SK-N-SH (cell line): ENCODE measurements around the gene ST8SIA4. TPM values are rescaled to one million over a fixed set of nuclear protein-coding genes. Genes with fewer than 3 reads are reported as not detected.

Source experiments
- CTCF ChIA-PET: fragments of 300-600, 350-600 bp; formaldehyde crosslinking; extraction: SDS; loops from one replicate; lab custom pipeline; 2021; lab: Yijun Ruan, JAX
- POLR2A ChIA-PET: fragments of 350-600 bp; sonication (Branson Sonifier 250); formaldehyde crosslinking; extraction: SDS; loops from one replicate; lab custom pipeline; 2020; ENCODE audit warnings: antibody characterized with exemption, inconsistent platforms; lab: Yijun Ruan, JAX
- DNase-seq: peaks from one replicate; pipeline ENCODE4 v3.0.0; 2012
- H2AFZ ChIP-seq: fragments of 200-600 bp; sonication (generic); 2 replicates; pipeline ENCODE4 v1.8.1; 2016; ENCODE audit warnings: antibody characterized with exemption, mild to moderate bottlenecking, low read depth
- H3F3A ChIP-seq: fragments of 200-600 bp; sonication (generic); replicated peaks from 2 replicates; pipeline ENCODE3; 2016; ENCODE audit warnings: antibody characterized with exemption, mild to moderate bottlenecking; ENCODE audit not compliant: insufficient read depth
- H3K27ac ChIP-seq, 2 experiments: fragments of 200-500 bp in 1 of 2; fragments of 200-600 bp in 1 of 2; sonication (Bioruptor generic) in 1 of 2; sonication (generic), shearing (Covaris generic) in 1 of 2; 2 replicates each; pipeline versions ENCODE4 v1.5.1 to v1.6.1; 2014 to 2016; ENCODE audit warnings: low read depth in 2 of 2, inconsistent platforms in 1 of 2, low read length in 1 of 2, mild to moderate bottlenecking in 1 of 2, mixed read lengths in 1 of 2
- H3K27me3 ChIP-seq: fragments of 200-600 bp; sonication (generic), shearing (Covaris generic); 2 replicates; pipeline ENCODE4 v1.6.1; 2016; ENCODE audit warnings: mixed run types; ENCODE audit not compliant: insufficient read depth
- H3K36me3 ChIP-seq, 2 experiments: fragments of 200-500 bp in 1 of 2; fragments of 200-600 bp in 1 of 2; sonication (Bioruptor generic) in 1 of 2; sonication (generic) in 1 of 2; replicated peaks in 1 of 2; 2 replicates each; pipeline versions ENCODE3 to v1.5.1; 2014 to 2016; ENCODE audit warnings: low read length in 1 of 2, mild to moderate bottlenecking in 1 of 2; ENCODE audit not compliant: insufficient read depth in 2 of 2, control insufficient read depth in 1 of 2
- H3K4me1 ChIP-seq, 2 experiments: fragments of 200-500 bp in 1 of 2; fragments of 200-600 bp in 1 of 2; sonication (Bioruptor generic) in 1 of 2; sonication (generic), shearing (Covaris generic) in 1 of 2; 2 replicates each; pipeline versions ENCODE4 v1.5.1 to v1.6.1; 2014 to 2016; ENCODE audit warnings: low read depth in 1 of 2, low read length in 1 of 2, mixed run types in 1 of 2; ENCODE audit not compliant: insufficient read depth in 2 of 2, control insufficient read depth in 1 of 2
- H3K4me2 ChIP-seq: fragments of 200-600 bp; sonication (generic), shearing (Covaris generic); 2 replicates; pipeline ENCODE4 v1.6.1; 2017; ENCODE audit warnings: mixed run types
- H3K4me3 ChIP-seq, 2 experiments: fragments of 200-500 bp in 1 of 2; fragments of 200-600 bp in 1 of 2; sonication (Bioruptor generic) in 1 of 2; sonication (generic), shearing (Covaris generic) in 1 of 2; 2 replicates each; pipeline versions ENCODE4 v1.5.1 to v1.8.1; 2014 to 2016; ENCODE audit warnings: low read depth in 2 of 2, inconsistent platforms in 1 of 2, low read length in 1 of 2, mild to moderate bottlenecking in 1 of 2, mixed read lengths in 1 of 2, moderate library complexity in 1 of 2
- H3K79me2 ChIP-seq: fragments of 200-600 bp; sonication (generic); 2 replicates; pipeline ENCODE4 v1.8.1; 2017; ENCODE audit warnings: mild to moderate bottlenecking; ENCODE audit not compliant: insufficient read depth
- H3K9ac ChIP-seq: fragments of 200-600 bp; sonication (generic); 2 replicates; pipeline ENCODE4 v1.6.1; 2017; ENCODE audit warnings: mixed run types
- H3K9me2 ChIP-seq: fragments of 200-600 bp; sonication (generic); 2 replicates; pipeline ENCODE4 v1.6.1; 2017; ENCODE audit warnings: mixed run types
- H3K9me3 ChIP-seq: fragments of 200-600 bp; sonication (generic); 2 replicates; pipeline ENCODE4 v1.6.1; 2017; ENCODE audit warnings: mixed run types, mild to moderate bottlenecking, moderate library complexity
- H4K20me1 ChIP-seq: fragments of 200-600 bp; sonication (generic); 2 replicates; pipeline ENCODE4 v1.6.1; 2017; ENCODE audit warnings: mild to moderate bottlenecking, mixed run types; ENCODE audit not compliant: insufficient read depth
- EZH2phosphoT487 ChIP-seq: fragments of 200-600 bp; sonication (generic); IDR thresholded peaks from 2 replicates; pipeline ENCODE4 v1.6.1; 2017; ENCODE audit warnings: low read depth, mixed run types, mild to moderate bottlenecking, antibody characterized with exemption, moderate library complexity, borderline replicate concordance
- GATA2 ChIP-seq: sonication (generic); formaldehyde crosslinking; IDR thresholded peaks from 2 replicates; pipeline ENCODE4 v1.5.0; 2020; ENCODE audit warnings: mild to moderate bottlenecking, missing genetic modification reagents
- MEF2A ChIP-seq: IDR thresholded peaks from 2 replicates; pipeline ENCODE4 v1.4.0; 2012; ENCODE audit warnings: low read depth, borderline replicate concordance
- MXI1 ChIP-seq: IDR thresholded peaks from 2 replicates; pipeline ENCODE4 v1.6.1; 2012; ENCODE audit warnings: mild to moderate bottlenecking, low read depth, low read length, improper control_type of control experiment
- NRF1 ChIP-seq: IDR thresholded peaks from 2 replicates; pipeline ENCODE4 v1.6.1; 2012; ENCODE audit warnings: low read depth, mild to moderate bottlenecking, low read length
- POLR2AphosphoS5 ChIP-seq: IDR thresholded peaks from 2 replicates; pipeline ENCODE4 v1.6.1; 2012; ENCODE audit warnings: low read depth, low read length
- RCOR1 ChIP-seq: fragments of 150-350 bp; IDR thresholded peaks from 2 replicates; pipeline ENCODE4 v1.6.1; 2017; ENCODE audit warnings: antibody characterized with exemption, low read length
- RFX5 ChIP-seq: IDR thresholded peaks from 2 replicates; pipeline ENCODE4 v1.6.1; 2012; ENCODE audit warnings: mild to moderate bottlenecking, improper control_type of control experiment, low read length
- RXRA ChIP-seq: IDR thresholded peaks from 2 replicates; pipeline ENCODE4 v1.4.0; 2012; ENCODE audit warnings: low read depth, mild to moderate bottlenecking, borderline replicate concordance
- SIN3A ChIP-seq: IDR thresholded peaks from 2 replicates; pipeline ENCODE4 v1.6.1; 2012; ENCODE audit warnings: low read depth, mild to moderate bottlenecking, low read length, moderate library complexity, borderline replicate concordance
- TAF1 ChIP-seq: IDR thresholded peaks from 2 replicates; pipeline ENCODE4 v1.6.1; 2012; ENCODE audit warnings: low read depth, mild to moderate bottlenecking, low read length, moderate library complexity, borderline replicate concordance
- USF1 ChIP-seq: IDR thresholded peaks from 2 replicates; pipeline ENCODE4 v1.4.0; 2012; ENCODE audit warnings: low read depth, borderline replicate concordance
- YY1 ChIP-seq: IDR thresholded peaks from 2 replicates; pipeline ENCODE4 v1.4.0; 2012; ENCODE audit warnings: low read depth, mild to moderate bottlenecking
- ZBTB33 ChIP-seq: IDR thresholded peaks from 2 replicates; pipeline ENCODE4 v1.4.0; 2012; ENCODE audit warnings: low read depth, borderline replicate concordance
- WGBS: methylation state at CpG from one replicate; pipeline ENCODE4 v1.1.6; 2017; ENCODE audit warnings: low lambda C conversion rate; 5-methylcytosine and 5-hydroxymethylcytosine counted together
- polyA plus RNA-seq, 3 experiments: library from polyadenylated mRNA; depleted of rRNA; stranded (reverse); fragments of >200 nt; gene quantifications; 2 replicates each; pipeline ENCODE4 v1.2.3, GENCODE V29; 2012
- TF ChIP-seq, protein P1 (sequence below): IDR thresholded peaks from 2 replicates; pipeline ENCODE4 v1.4.0; 2012; ENCODE audit warnings: low read depth

Gene ST8SIA4
- polyA plus RNA-seq, 1 of the 3 experiments (the other 2 are of a cell fraction), result 0.02 TPM

- POLR2A ChIA-PET, result no interaction called here
- no peak for DNase-seq
- H2AFZ ChIP-seq, result no peak overlapping the region; the same call in 1 of the 2 replicates
- no peaks in the 10 kb centered on the region for H3K79me2 ChIP-seq
- CTCF ChIA-PET, result no interaction called here
- WGBS, result 43% methylated on average over 20 of the region's 23 CpGs
- H3K36me3 ChIP-seq, result no peaks in the 10 kb centered on the region
- no peaks in the 10 kb centered on the region; the same call in 1 of the 2 replicates for H3K9me3 ChIP-seq
- no peak overlapping the region for H3K27ac ChIP-seq
- H4K20me1 ChIP-seq, result no peaks in the 10 kb centered on the region
- H3K4me1 ChIP-seq, result no peaks in the 10 kb centered on the region
- H3F3A ChIP-seq, result no peaks in the 10 kb centered on the region
- TF ChIP-seq MXI1 (no peak), RCOR1 (no peak), YY1 (no peak), RXRA (no peak), RFX5 (no peak), NRF1 (no peak), POLR2AphosphoS5 (no peak), ZBTB33 (no peak), SIN3A (no peak), GATA2 (no peak), EZH2phosphoT487 (no peak), MEF2A (no peak), USF1 (no peak), TAF1 (no peak)
- TF ChIP-seq, protein P1, sequence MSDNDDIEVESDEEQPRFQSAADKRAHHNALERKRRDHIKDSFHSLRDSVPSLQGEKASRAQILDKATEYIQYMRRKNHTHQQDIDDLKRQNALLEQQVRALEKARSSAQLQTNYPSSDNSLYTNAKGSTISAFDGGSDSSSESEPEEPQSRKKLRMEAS, result no peak
- no peak overlapping the region for H3K4me2 ChIP-seq
- peaks cover 37% of the 10 kb centered on the region for H3K27me3 ChIP-seq
- no peak overlapping the region for H3K9ac ChIP-seq
- H3K9me2 ChIP-seq, result no peaks in the 10 kb centered on the region
- no peak overlapping the region for H3K4me3 ChIP-seq
Observed at GRCh38 chr5:100904259-100904861, 1.3 kb upstream of the ST8SIA4 start.
